ENCODE results near the gene RARB. TPM values are rescaled to one million over a fixed set of nuclear protein-coding genes. Genes with fewer than 3 reads are reported as not detected.

The RARB gene
- total and polyA plus RNA-seq, 8 donors, result 1.7 to 28.0 (median 9.0) TPM

GRCh38 chr3:25592510-25592968 lies 164.5 kb downstream of the RARB start:
- Histone ChIP-seq H3K27me3 (no peaks in the 10 kb centered on the region), H3K36me3 (peaks cover 0 to 23% (median 17%) of the 10 kb centered on the region in 4 donors), H3K4me1 (peaks cover 14 to 52% (median 31%) of the 10 kb centered on the region in 4 donors), H3K4me3 (no peak overlapping the region), H3K27ac (peak overlapping the region in 2 of 5 donors; percentile 7 to 58), H3K9me3 (no peaks in the 10 kb centered on the region)
- TF ChIP-seq, protein P1, sequence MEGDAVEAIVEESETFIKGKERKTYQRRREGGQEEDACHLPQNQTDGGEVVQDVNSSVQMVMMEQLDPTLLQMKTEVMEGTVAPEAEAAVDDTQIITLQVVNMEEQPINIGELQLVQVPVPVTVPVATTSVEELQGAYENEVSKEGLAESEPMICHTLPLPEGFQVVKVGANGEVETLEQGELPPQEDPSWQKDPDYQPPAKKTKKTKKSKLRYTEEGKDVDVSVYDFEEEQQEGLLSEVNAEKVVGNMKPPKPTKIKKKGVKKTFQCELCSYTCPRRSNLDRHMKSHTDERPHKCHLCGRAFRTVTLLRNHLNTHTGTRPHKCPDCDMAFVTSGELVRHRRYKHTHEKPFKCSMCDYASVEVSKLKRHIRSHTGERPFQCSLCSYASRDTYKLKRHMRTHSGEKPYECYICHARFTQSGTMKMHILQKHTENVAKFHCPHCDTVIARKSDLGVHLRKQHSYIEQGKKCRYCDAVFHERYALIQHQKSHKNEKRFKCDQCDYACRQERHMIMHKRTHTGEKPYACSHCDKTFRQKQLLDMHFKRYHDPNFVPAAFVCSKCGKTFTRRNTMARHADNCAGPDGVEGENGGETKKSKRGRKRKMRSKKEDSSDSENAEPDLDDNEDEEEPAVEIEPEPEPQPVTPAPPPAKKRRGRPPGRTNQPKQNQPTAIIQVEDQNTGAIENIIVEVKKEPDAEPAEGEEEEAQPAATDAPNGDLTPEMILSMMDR (IDR thresholded peaks at IDR 0.05), result no peak
- no peak for TF ChIP-seq POLR2A (IDR thresholded peaks at IDR 0.05)
- no peak for TF ChIP-seq EP300 (IDR thresholded peaks at IDR 0.05)
- TF ChIP-seq POLR2AphosphoS5 (IDR thresholded peaks at IDR 0.05), result no peak
- WGBS, 5 donors, result 26 to 31% (median 29%) methylated on average over 3 of the region's 3 CpGs
- peak in 1 of 2 donors; percentile 84 for DNase-seq
- intact Hi-C loops (cut with DNase I; ENCODE audit: low total_unique reads), result loop anchor here (10.0 kb wide), 2 partner anchors 628 to 818 kb away; no protein-coding TSS in a partner anchor

GRCh38 chr3:25593001-25593400 lies 164.9 kb downstream of the RARB start:
- Histone ChIP-seq H3K27ac (peak overlapping the region in 2 of 5 donors; percentile 30 to 58), H3K36me3 (peaks cover 0 to 28% (median 19%) of the 10 kb centered on the region in 4 donors), H3K9me3 (no peaks in the 10 kb centered on the region), H3K4me1 (peaks cover 14 to 56% (median 33%) of the 10 kb centered on the region in 4 donors), H3K27me3 (no peaks in the 10 kb centered on the region), H3K4me3 (no peak overlapping the region)
- TF ChIP-seq EP300 (IDR thresholded peaks at IDR 0.05) (no peak), POLR2A (IDR thresholded peaks at IDR 0.05) (no peak), POLR2AphosphoS5 (IDR thresholded peaks at IDR 0.05) (no peak)
- TF ChIP-seq, protein P1 (IDR thresholded peaks at IDR 0.05), result no peak
- intact Hi-C loops (cut with DNase I; ENCODE audit: low total_unique reads), result loop anchor here (10.0 kb wide), 2 partner anchors 628 to 818 kb away; no protein-coding TSS in a partner anchor
- DNase-seq, result no peak

GRCh38 chr3:25594007-25594502 lies 166.0 kb downstream of the RARB start:
- 0 to 5% (median 0%) methylated on average over 1 of the region's 1 CpG for WGBS, 5 donors
- Histone ChIP-seq H3K36me3 (peaks cover 0 to 39% (median 29%) of the 10 kb centered on the region in 4 donors), H3K27me3 (no peaks in the 10 kb centered on the region), H3K27ac (peak overlapping the region in 1 of 5 donors; percentile 25), H3K4me3 (no peak overlapping the region), H3K4me1 (peaks cover 14 to 66% (median 37%) of the 10 kb centered on the region in 4 donors), H3K9me3 (no peaks in the 10 kb centered on the region)
- DNase-seq, result peak in 1 of 2 donors; percentile 81
- intact Hi-C loops (cut with DNase I; ENCODE audit: low total_unique reads), result loop anchor here (10.0 kb wide), 2 partner anchors 629 to 819 kb away; no protein-coding TSS in a partner anchor
- TF ChIP-seq, protein P1 (IDR thresholded peaks at IDR 0.05), result peak in 5 of 7 experiments; percentile 76 to 83 (median 80)
- TF ChIP-seq EP300 (IDR thresholded peaks at IDR 0.05), result no peak

DNA sequence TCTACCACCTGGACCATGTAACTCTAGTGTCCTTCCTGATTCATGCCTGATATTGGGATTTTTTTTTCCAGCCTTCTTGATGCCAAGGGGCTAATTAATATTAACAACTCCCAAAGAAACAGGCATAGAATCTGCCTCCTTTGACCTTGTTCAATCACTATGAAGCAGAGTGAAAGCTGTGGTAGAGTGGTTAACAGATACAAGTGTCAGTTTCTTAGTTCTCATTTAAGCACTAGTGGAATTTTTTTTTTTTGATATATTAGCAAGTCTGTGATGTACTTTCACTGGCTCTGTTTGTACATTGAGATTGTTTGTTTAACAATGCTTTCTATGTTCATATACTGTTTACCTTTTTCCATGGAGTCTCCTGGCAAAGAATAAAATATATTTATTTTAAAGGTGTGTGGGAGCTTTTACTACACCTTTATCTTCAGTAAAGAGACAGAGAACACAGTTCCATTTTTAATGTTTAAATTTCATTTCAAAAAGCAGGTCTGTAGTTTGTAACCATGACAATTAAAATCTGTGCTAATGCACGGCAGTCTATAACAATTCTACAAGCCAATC lies 169.6 kb downstream of the RARB start:
- Histone ChIP-seq H3K9me3 (no peaks in the 10 kb centered on the region), H3K4me3 (no peak overlapping the region), H3K36me3 (peaks cover 0 to 68% (median 56%) of the 10 kb centered on the region in 4 donors), H3K27me3 (no peaks in the 10 kb centered on the region), H3K27ac (no peak overlapping the region), H3K4me1 (peaks cover 10 to 59% (median 30%) of the 10 kb centered on the region in 4 donors)
- intact Hi-C loops (cut with DNase I; ENCODE audit: low total_unique reads), result loop anchor here (10.0 kb wide), 2 partner anchors 633 to 823 kb away; no protein-coding TSS in a partner anchor
- DNase-seq, result no peak
- no peak for TF ChIP-seq POLR2A (IDR thresholded peaks at IDR 0.05)
- TF ChIP-seq, protein P1 (IDR thresholded peaks at IDR 0.05), result no peak
- WGBS, 5 donors, result 32 to 55% (median 44%) methylated on average over 1 of the region's 1 CpG

All from stomach (tissue), 9 donors.